Mucosa of rectum (tissue), 2 donors: ENCODE results near the gene EML6.
A peak's percentile ranks its signal among the peaks of the same experiment; 100 is the strongest.

Experiments used
- H3K27ac ChIP-seq, 2 donors: one replicate each; pipeline ENCODE4 v1.7.0; 2013; ENCODE audit warnings: inconsistent platforms in 2 of 2, low read depth in 2 of 2, low read length in 2 of 2
- H3K27me3 ChIP-seq, 2 donors: one replicate each; pipeline ENCODE4 v1.7.0; 2013; ENCODE audit warnings: low read length in 2 of 2; ENCODE audit not compliant: control insufficient read depth in 2 of 2, insufficient read depth in 2 of 2
- H3K36me3 ChIP-seq, 2 donors: one replicate each; pipeline ENCODE4 v1.7.0; 2013; ENCODE audit warnings: low read length in 2 of 2; ENCODE audit not compliant: control insufficient read depth in 2 of 2, insufficient read depth in 2 of 2
- H3K4me1 ChIP-seq, 2 donors: one replicate each; pipeline ENCODE4 v1.7.0; 2013; ENCODE audit warnings: low read length in 2 of 2, mild to moderate bottlenecking in 1 of 2; ENCODE audit not compliant: control insufficient read depth in 2 of 2, insufficient read depth in 2 of 2
- H3K4me3 ChIP-seq, 2 donors: one replicate each; pipeline ENCODE4 v1.7.0; 2013; ENCODE audit warnings: low read length in 2 of 2
- H3K9ac ChIP-seq, 2 donors: one replicate each; pipeline ENCODE4 v1.7.0; 2013; ENCODE audit warnings: low read length in 2 of 2, low read depth in 1 of 2, mild to moderate bottlenecking in 1 of 2
- H3K9me3 ChIP-seq, 2 donors: one replicate each; pipeline ENCODE4 v1.7.0; 2013; ENCODE audit warnings: low read length in 2 of 2; ENCODE audit not compliant: control insufficient read depth in 2 of 2
- donor health status: healthy.
- donor health status: Normal muscosa, but diverticular disease.

EML6 gene

GRCh38 chr2:54995553-54995952 lies 272.1 kb downstream of the EML6 start:
- Histone ChIP-seq H3K4me3 (no peak overlapping the region), H3K27me3 (no peaks in the 10 kb centered on the region), H3K27ac (no peak overlapping the region), H3K9ac (no peak overlapping the region), H3K36me3 (no peaks in the 10 kb centered on the region), H3K4me1 (peaks cover 0 to 12% of the 10 kb centered on the region in 2 donors), H3K9me3 (no peaks in the 10 kb centered on the region)

GRCh38 chr2:54997826-54998225 lies 274.4 kb downstream of the EML6 start:
- Histone ChIP-seq H3K9ac (no peak overlapping the region), H3K4me3 (no peak overlapping the region)

GRCh38 chr2:54999182-54999581 lies 275.7 kb downstream of the EML6 start:
- Histone ChIP-seq H3K4me3 (no peak overlapping the region), H3K27me3 (no peaks in the 10 kb centered on the region), H3K9ac (no peak overlapping the region), H3K9me3 (no peaks in the 10 kb centered on the region), H3K36me3 (no peaks in the 10 kb centered on the region), H3K27ac (no peak overlapping the region), H3K4me1 (peaks cover 0 to 12% of the 10 kb centered on the region in 2 donors)

More at GRCh38 chr2:54997826-54998225, 274.4 kb downstream of the EML6 start:
- no peaks in the 10 kb centered on the region for H3K9me3 ChIP-seq
- peaks cover 0 to 12% of the 10 kb centered on the region in 2 donors for H3K4me1 ChIP-seq
- no peaks in the 10 kb centered on the region for H3K36me3 ChIP-seq
- H3K27me3 ChIP-seq, result no peaks in the 10 kb centered on the region
- no peak overlapping the region for H3K27ac ChIP-seq

GRCh38 chr2:55000341-55000740 lies 276.9 kb downstream of the EML6 start:
- no peak overlapping the region for H3K4me3 ChIP-seq
- H3K27ac ChIP-seq, result no peak overlapping the region
- no peaks in the 10 kb centered on the region for H3K36me3 ChIP-seq
- H3K27me3 ChIP-seq, result no peaks in the 10 kb centered on the region
- H3K9me3 ChIP-seq, result no peaks in the 10 kb centered on the region
- H3K9ac ChIP-seq, result no peak overlapping the region
- peaks cover 0 to 11% of the 10 kb centered on the region in 2 donors for H3K4me1 ChIP-seq

GRCh38 chr2:55001716-55002115 lies 278.3 kb downstream of the EML6 start:
- no peaks in the 10 kb centered on the region for H3K27me3 ChIP-seq
- H3K4me1 ChIP-seq, result peaks cover under 1 to 14% of the 10 kb centered on the region in 2 donors

GRCh38 chr2:55003706-55004639 lies 280.5 kb downstream of the EML6 start:
- H3K27me3 ChIP-seq, result no peaks in the 10 kb centered on the region
- H3K27ac ChIP-seq, result peak overlapping the region; percentile 70 to 79
- no peak overlapping the region for H3K9ac ChIP-seq
- peak overlapping the region in 1 of 2 donors; percentile 49 for H3K4me3 ChIP-seq
- peaks cover 13 to 22% of the 10 kb centered on the region in 2 donors for H3K4me1 ChIP-seq
- no peaks in the 10 kb centered on the region for H3K9me3 ChIP-seq
- no peaks in the 10 kb centered on the region for H3K36me3 ChIP-seq

More at GRCh38 chr2:55001716-55002115, 278.3 kb downstream of the EML6 start:
- Histone ChIP-seq H3K36me3 (no peaks in the 10 kb centered on the region), H3K4me3 (no peak overlapping the region), H3K9ac (no peak overlapping the region), H3K9me3 (no peaks in the 10 kb centered on the region), H3K27ac (no peak overlapping the region)

- Histone ChIP-seq H3K9me3 (no peaks in the 10 kb centered on the region), H3K4me1 (peaks cover 28 to 30% of the 10 kb centered on the region in 2 donors), H3K4me3 (peak overlapping the region in 1 of 2 donors; percentile 45), H3K9ac (peak overlapping the region in 1 of 2 donors; percentile 47), H3K27ac (peak overlapping the region; percentile 29 to 60), H3K36me3 (no peaks in the 10 kb centered on the region), H3K27me3 (no peaks in the 10 kb centered on the region)
Observed at GRCh38 chr2:55006306-55006705, 282.8 kb downstream of the EML6 start.

- H3K4me3 ChIP-seq, result peak overlapping the region; percentile 76 to 90
- H3K27me3 ChIP-seq, result no peaks in the 10 kb centered on the region
- peak overlapping the region; percentile 79 to 85 for H3K27ac ChIP-seq
- peaks cover 42 to 54% of the 10 kb centered on the region in 2 donors for H3K4me1 ChIP-seq
- H3K36me3 ChIP-seq, result no peaks in the 10 kb centered on the region
- H3K9me3 ChIP-seq, result no peaks in the 10 kb centered on the region
- H3K9ac ChIP-seq, result peak overlapping the region; percentile 81 to 88
Observed at GRCh38 chr2:55009277-55010060, 286.0 kb downstream of the EML6 start.

GRCh38 chr2:55010149-55010591 lies 286.7 kb downstream of the EML6 start:
- Histone ChIP-seq H3K27me3 (no peaks in the 10 kb centered on the region), H3K4me1 (peaks cover 44 to 55% of the 10 kb centered on the region in 2 donors), H3K9ac (peak overlapping the region; percentile 81 to 88), H3K36me3 (no peaks in the 10 kb centered on the region), H3K27ac (peak overlapping the region; percentile 79 to 85), H3K4me3 (peak overlapping the region; percentile 76 to 90), H3K9me3 (no peaks in the 10 kb centered on the region)

GRCh38 chr2:55010915-55011314 lies 287.5 kb downstream of the EML6 start:
- no peak overlapping the region for H3K9ac ChIP-seq
- no peak overlapping the region for H3K4me3 ChIP-seq
- H3K4me1 ChIP-seq, result peaks cover 44 to 57% of the 10 kb centered on the region in 2 donors
- H3K9me3 ChIP-seq, result no peaks in the 10 kb centered on the region
- no peaks in the 10 kb centered on the region for H3K36me3 ChIP-seq
- H3K27me3 ChIP-seq, result no peaks in the 10 kb centered on the region
- peak overlapping the region in 1 of 2 donors; percentile 85 for H3K27ac ChIP-seq
